SH-SY5Y (cell line): ENCODE results near the gene MYO1D.

ENCODE experiments used
- GATA2 ChIP-seq: IDR thresholded peaks from 2 replicates; pipeline ENCODE4 v1.6.1; 2011; ENCODE audit warnings: mild to moderate bottlenecking, low read depth, low read length
- GATA3 ChIP-seq: IDR thresholded peaks from 2 replicates; pipeline ENCODE4 v1.6.1; 2011; ENCODE audit warnings: low read depth, mild to moderate bottlenecking, low read length, moderate library complexity

The MYO1D gene

GRCh38 chr17:32819035-32819434 is 57.9 kb downstream of the MYO1D start:
- no peak for TF ChIP-seq GATA3
- TF ChIP-seq GATA2, result no peak

- TF ChIP-seq GATA3, result no peak
- TF ChIP-seq GATA2, result no peak
These were observed 61.5 kb downstream of the MYO1D start for GRCh38 chr17:32815460-32815859.

- no peak for TF ChIP-seq GATA3
- no peak for TF ChIP-seq GATA2
These were observed 62.1 kb downstream of the MYO1D start for GRCh38 chr17:32814836-32815235.

GRCh38 chr17:32813021-32813420 is 63.9 kb downstream of the MYO1D start:
- TF ChIP-seq GATA2 (no peak), GATA3 (no peak)

GRCh38 chr17:32810690-32811089 is 66.2 kb downstream of the MYO1D start:
- TF ChIP-seq GATA2, result no peak
- TF ChIP-seq GATA3, result no peak

GRCh38 chr17:32807577-32807976 is 69.3 kb downstream of the MYO1D start:
- no peak for TF ChIP-seq GATA2
- TF ChIP-seq GATA3, result no peak

GRCh38 chr17:32806646-32807045 is 70.3 kb downstream of the MYO1D start:
- TF ChIP-seq GATA2 (no peak), GATA3 (no peak)

GRCh38 chr17:32805029-32805976 is 71.6 kb downstream of the MYO1D start:
- no peak for TF ChIP-seq GATA2
- TF ChIP-seq GATA3, result no peak

- TF ChIP-seq GATA3 (no peak), GATA2 (no peak)
These were observed 73.4 kb downstream of the MYO1D start for GRCh38 chr17:32803544-32803943.

GRCh38 chr17:32802306-32802705 is 74.6 kb downstream of the MYO1D start:
- TF ChIP-seq GATA3 (no peak), GATA2 (no peak)

- TF ChIP-seq GATA2 (no peak), GATA3 (no peak)
These were observed 75.3 kb downstream of the MYO1D start for GRCh38 chr17:32801641-32802040.

GRCh38 chr17:32801193-32801592 is 75.7 kb downstream of the MYO1D start:
- TF ChIP-seq GATA3 (no peak), GATA2 (no peak)

- TF ChIP-seq GATA2 (no peak), GATA3 (no peak)
These were observed 78.0 kb downstream of the MYO1D start for GRCh38 chr17:32798938-32799337.

- TF ChIP-seq GATA2 (no peak), GATA3 (no peak)
These were observed 81.5 kb downstream of the MYO1D start for GRCh38 chr17:32795339-32795979.
